Endothelial cell of umbilical vein (primary cell): ENCODE results near the gene ZMYM5. TPM values are rescaled to one million over a fixed set of nuclear protein-coding genes. Genes with fewer than 3 reads are reported as not detected.

ENCODE experiments used
- BruUV-seq: library from RNA; stranded (reverse); fragments of 400-500 nt; replicated peaks from 2 replicates; lab custom pipeline; 2021; lab: Mats Ljungman, UMichigan
- CTCF ChIA-PET: fragments of 300-600, 350-600 bp; sonication (Branson Sonifier 250); formaldehyde crosslinking; loops from one replicate; lab custom pipeline; 2021; ENCODE audit warnings: antibody characterized with exemption, inconsistent platforms; lab: Charles Lee
- POLR2A ChIA-PET: fragments of 300-600, 350-600 bp; sonication (Branson Sonifier 250); formaldehyde crosslinking; loops from one replicate; lab custom pipeline; 2021; ENCODE audit warnings: antibody characterized with exemption, inconsistent platforms; lab: Charles Lee
- DNase-seq: peaks from one replicate; pipeline ENCODE4 v3.0.0-alpha.2; 2011; ENCODE audit warnings: low read depth, low spot score
- FAIRE-seq: peaks from 2 replicates; lab custom pipeline; 2011; peaks lifted over from hg19 to GRCh38; lab: Jason Lieb, UNC
- H2AFZ ChIP-seq: 2 replicates; pipeline ENCODE4 v1.6.0; 2012; ENCODE audit warnings: low read depth, low read length, control low read depth, inconsistent platforms
- H3K27ac ChIP-seq: 2 replicates; pipeline ENCODE4 v1.5.1; 2011; ENCODE audit warnings: low read depth, mild to moderate bottlenecking, control low read depth, low read length, moderate library complexity; ENCODE audit not compliant: insufficient read depth
- H3K27me3 ChIP-seq, 2 experiments: 2 replicates each; pipeline versions ENCODE4 v1.6.0 to v1.6.1; 2011; ENCODE audit warnings: low read length in 2 of 2, mixed read lengths in 1 of 2; ENCODE audit not compliant: control insufficient read depth in 2 of 2, insufficient read depth in 2 of 2
- H3K36me3 ChIP-seq, 2 experiments: 2 replicates in 1 of 2; 3 replicates in 1 of 2; pipeline ENCODE4 v1.5.1; 2011; ENCODE audit warnings: low read length in 2 of 2, mild to moderate bottlenecking in 1 of 2, moderate library complexity in 1 of 2; ENCODE audit not compliant: control insufficient read depth in 2 of 2, insufficient read depth in 2 of 2; ENCODE audit errors: extremely low read depth in 1 of 2
- H3K4me1 ChIP-seq: 3 replicates; pipeline ENCODE4 v1.5.1; 2011; ENCODE audit warnings: mild to moderate bottlenecking, low read length; ENCODE audit not compliant: control insufficient read depth, insufficient read depth; ENCODE audit errors: extremely low read depth
- H3K4me2 ChIP-seq: 2 replicates; pipeline ENCODE4 v1.6.1; 2011; ENCODE audit warnings: low read length, control low read depth, mixed read lengths; ENCODE audit not compliant: insufficient read depth
- H3K4me3 ChIP-seq, 3 experiments: fragments of 200-600 bp in 1 of 3; sonication (generic), shearing (Covaris generic) in 1 of 3; replicated peaks in 1 of 3; 2 replicates each; pipeline ENCODE4 v1.5.1; 2011 to 2016; ENCODE audit warnings: control low read depth in 3 of 3, low read length in 3 of 3, mild to moderate bottlenecking in 2 of 3, inconsistent platforms in 1 of 3, low read depth in 1 of 3, moderate library complexity in 1 of 3; ENCODE audit not compliant: insufficient read depth in 1 of 3
- H3K79me2 ChIP-seq: 2 replicates; pipeline ENCODE4 v1.6.0; 2012; ENCODE audit warnings: low read length, inconsistent platforms; ENCODE audit not compliant: control insufficient read depth, insufficient read depth
- H3K9ac ChIP-seq: replicated peaks from 2 replicates; pipeline ENCODE3; 2011; ENCODE audit warnings: low read length, control low read depth; ENCODE audit not compliant: insufficient read depth; ENCODE audit errors: extremely low read depth
- H3K9me1 ChIP-seq: replicated peaks from 3 replicates; pipeline ENCODE4 v1.6.0; 2011; ENCODE audit warnings: mild to moderate bottlenecking, low read length; ENCODE audit not compliant: control insufficient read depth, insufficient read depth; ENCODE audit errors: extremely low read depth
- H3K9me3 ChIP-seq: replicated peaks from 2 replicates; pipeline ENCODE4 v1.5.1; 2012; ENCODE audit warnings: low read length, inconsistent platforms; ENCODE audit not compliant: control insufficient read depth, insufficient read depth
- H4K20me1 ChIP-seq: replicated peaks from 2 replicates; pipeline ENCODE3; 2011; ENCODE audit warnings: mild to moderate bottlenecking, low read length; ENCODE audit not compliant: control insufficient read depth, insufficient read depth; ENCODE audit errors: extremely low read depth
- EZH2 ChIP-seq: IDR thresholded peaks from 2 replicates; pipeline ENCODE4 v1.6.1; 2012; ENCODE audit warnings: borderline replicate concordance, low read depth, mild to moderate bottlenecking, moderate library complexity, low read length, inconsistent platforms; ENCODE audit not compliant: severe bottlenecking
- FOS ChIP-seq: IDR thresholded peaks from 2 replicates; pipeline ENCODE4 v1.6.1; 2011; ENCODE audit warnings: mild to moderate bottlenecking, low read length, moderate library complexity, borderline replicate concordance; ENCODE audit not compliant: insufficient read depth
- GATA2 ChIP-seq: IDR thresholded peaks from 2 replicates; pipeline ENCODE4 v1.7.0; 2011; ENCODE audit warnings: low read depth, mild to moderate bottlenecking, moderate library complexity, mixed read lengths, low read length; ENCODE audit not compliant: insufficient read length, insufficient read depth
- JUN ChIP-seq: IDR thresholded peaks from 2 replicates; pipeline ENCODE4 v1.6.1; 2011; ENCODE audit warnings: borderline replicate concordance, low read depth; ENCODE audit not compliant: insufficient read length, insufficient read depth
- MAX ChIP-seq: IDR thresholded peaks from 2 replicates; pipeline ENCODE4 v1.6.1; 2011; ENCODE audit not compliant: insufficient read depth, insufficient read length
- MYC ChIP-seq: IDR thresholded peaks from one replicate; pipeline ENCODE4 v1.6.1; 2011; ENCODE audit warnings: mild to moderate bottlenecking, low read depth, low read length
- POLR2A ChIP-seq: IDR thresholded peaks from 2 replicates; pipeline ENCODE4 v1.6.1; 2012; ENCODE audit warnings: low read depth, mild to moderate bottlenecking, control low read depth, low read length
- POLR2AphosphoS5 ChIP-seq: IDR thresholded peaks from 2 replicates; pipeline ENCODE4 v1.6.1; 2012; ENCODE audit warnings: low read depth, mild to moderate bottlenecking, control low read depth, low read length, moderate library complexity; ENCODE audit not compliant: insufficient read depth
- dilution Hi-C: fragments of 300-500 bp; cut with MboI; formaldehyde crosslinking; loops from one replicate; pipeline ENCODE4 v1.15.0; 2019; ENCODE audit warnings: low sequenced_read_pairs; ENCODE audit not compliant: extremely low pct_ligation_motif_present
- intact Hi-C: fragments of 100-400 bp; cut with micrococcal nuclease; formaldehyde crosslinking; loops from one replicate; pipeline ENCODE4 v1.10.0; 2022
- polyA plus RNA-seq, 4 experiments: library from polyadenylated mRNA; depleted of rRNA in 3 of 4; stranded (reverse) in 3 of 4; unstranded in 1 of 4; fragments of >200 nt; gene quantifications; 2 replicates each; pipeline versions ENCODE4 v1.2.1 to v1.2.3, GENCODE V29; 2011 to 2012; ENCODE audit warnings: missing spikeins in 1 of 4
- total RNA-seq: library from RNA; stranded (reverse); gene quantifications from 2 replicates; pipeline ENCODE4 v1.2.3, GENCODE V29; 2021
- TF ChIP-seq, protein P1 (sequence below), 2 donors: IDR thresholded peaks; 1 replicate in 1 of 2; 2 replicates in 1 of 2; pipeline ENCODE4 v1.5.1; 2011; ENCODE audit warnings: low read length in 2 of 2, mild to moderate bottlenecking in 2 of 2, moderate library complexity in 2 of 2, control low read depth in 1 of 2, inconsistent platforms in 1 of 2, low read depth in 1 of 2; ENCODE audit not compliant: insufficient read depth in 1 of 2; ENCODE audit errors: extremely low read depth in 1 of 2

Gene ZMYM5
- total and polyA plus RNA-seq, 2 donors (not counting 3 experiments of a cell fraction or from before 2014, with no cell fraction given), result 4.9 to 10.1 TPM

- no peak overlapping the region for H3K27ac ChIP-seq
- dilution Hi-C loops, result no loop called here
- H4K20me1 ChIP-seq, result no peaks in the 10 kb centered on the region
- no TSS peak for BruUV-seq
- H3K79me2 ChIP-seq, result no peaks in the 10 kb centered on the region
- H3K36me3 ChIP-seq, result no peaks in the 10 kb centered on the region
- no peaks in the 10 kb centered on the region for H3K4me1 ChIP-seq
- FAIRE-seq (no peak), DNase-seq (no peak)
- CTCF ChIA-PET, result no interaction called here
- H3K4me2 ChIP-seq, result no peak overlapping the region
- H2AFZ ChIP-seq, result no peak overlapping the region
- intact Hi-C loops, result no loop called here
- POLR2A ChIA-PET, result no interaction called here
- H3K9me3 ChIP-seq, result no peaks in the 10 kb centered on the region
- peaks cover 0 to 2% of the 10 kb centered on the region in 2 experiments for H3K27me3 ChIP-seq
- no peak overlapping the region for H3K9ac ChIP-seq
- TF ChIP-seq, protein P1, sequence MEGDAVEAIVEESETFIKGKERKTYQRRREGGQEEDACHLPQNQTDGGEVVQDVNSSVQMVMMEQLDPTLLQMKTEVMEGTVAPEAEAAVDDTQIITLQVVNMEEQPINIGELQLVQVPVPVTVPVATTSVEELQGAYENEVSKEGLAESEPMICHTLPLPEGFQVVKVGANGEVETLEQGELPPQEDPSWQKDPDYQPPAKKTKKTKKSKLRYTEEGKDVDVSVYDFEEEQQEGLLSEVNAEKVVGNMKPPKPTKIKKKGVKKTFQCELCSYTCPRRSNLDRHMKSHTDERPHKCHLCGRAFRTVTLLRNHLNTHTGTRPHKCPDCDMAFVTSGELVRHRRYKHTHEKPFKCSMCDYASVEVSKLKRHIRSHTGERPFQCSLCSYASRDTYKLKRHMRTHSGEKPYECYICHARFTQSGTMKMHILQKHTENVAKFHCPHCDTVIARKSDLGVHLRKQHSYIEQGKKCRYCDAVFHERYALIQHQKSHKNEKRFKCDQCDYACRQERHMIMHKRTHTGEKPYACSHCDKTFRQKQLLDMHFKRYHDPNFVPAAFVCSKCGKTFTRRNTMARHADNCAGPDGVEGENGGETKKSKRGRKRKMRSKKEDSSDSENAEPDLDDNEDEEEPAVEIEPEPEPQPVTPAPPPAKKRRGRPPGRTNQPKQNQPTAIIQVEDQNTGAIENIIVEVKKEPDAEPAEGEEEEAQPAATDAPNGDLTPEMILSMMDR (IDR thresholded peaks at IDR 0.05; ENCODE audit: extremely low read depth in 1 of 2, insufficient read depth in 1 of 2, low read depth in 1 of 2, low read length in 2 of 2), result no peak
- TF ChIP-seq POLR2A (no peak), EZH2 (no peak), POLR2AphosphoS5 (no peak), JUN (no peak)
- no peak overlapping the region for H3K4me3 ChIP-seq
- no peaks in the 10 kb centered on the region for H3K9me1 ChIP-seq
Observed at GRCh38 chr13:19882231-19882630, 18.8 kb upstream of the ZMYM5 start.

GRCh38 chr13:19881641-19882040, 18.2 kb upstream of the ZMYM5 start:
- no peak overlapping the region for H3K4me3 ChIP-seq
- CTCF ChIA-PET, result no interaction called here
- no peaks in the 10 kb centered on the region for H3K36me3 ChIP-seq
- DNase-seq (no peak), FAIRE-seq (no peak)
- dilution Hi-C loops, result no loop called here
- peaks cover 0 to 2% of the 10 kb centered on the region in 2 experiments for H3K27me3 ChIP-seq
- no peaks in the 10 kb centered on the region for H3K9me3 ChIP-seq
- H3K9me1 ChIP-seq, result no peaks in the 10 kb centered on the region
- intact Hi-C loops, result no loop called here
- H3K79me2 ChIP-seq, result no peaks in the 10 kb centered on the region
- H3K27ac ChIP-seq, result no peak overlapping the region
- H2AFZ ChIP-seq, result no peak overlapping the region
- TF ChIP-seq POLR2A, result no peak
- no peak for TF ChIP-seq MAX
- TF ChIP-seq, protein P1 (IDR thresholded peaks at IDR 0.05; ENCODE audit: extremely low read depth in 1 of 2, insufficient read depth in 1 of 2, low read depth in 1 of 2, low read length in 2 of 2), result no peak
- TF ChIP-seq JUN, result no peak
- TF ChIP-seq GATA2, result no peak
- TF ChIP-seq POLR2AphosphoS5, result no peak
- TF ChIP-seq FOS, result no peak
- TF ChIP-seq EZH2, result no peak
- TF ChIP-seq MYC, result no peak
- H4K20me1 ChIP-seq, result no peaks in the 10 kb centered on the region
- no TSS peak for BruUV-seq
- POLR2A ChIA-PET, result no interaction called here
- H3K4me1 ChIP-seq, result no peaks in the 10 kb centered on the region
- no peak overlapping the region for H3K4me2 ChIP-seq
- no peak overlapping the region for H3K9ac ChIP-seq
